Measurements from ENCODE around the gene DLG2.

DNA sequence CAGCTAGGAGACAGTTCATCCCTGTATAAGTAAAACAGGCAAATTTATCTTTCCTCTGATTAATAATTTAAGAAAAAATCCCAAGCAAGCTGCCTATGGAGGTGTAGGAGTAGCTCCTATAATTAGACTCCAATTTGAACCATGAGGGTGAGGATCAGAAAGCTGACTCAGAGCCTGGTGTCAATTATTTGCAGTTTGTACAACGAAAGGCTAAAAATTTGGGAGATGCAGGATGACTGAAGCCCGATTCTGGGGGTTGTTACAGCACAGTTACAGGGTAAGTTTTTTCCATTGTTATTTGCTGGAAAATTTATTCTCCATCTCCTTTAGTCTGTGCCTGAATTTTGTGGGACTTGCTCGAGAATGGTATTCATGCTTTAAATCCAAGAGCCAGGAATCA, 1981.6 kb downstream of the DLG2 start:
- TF ChIP-seq POLR2A (IDR thresholded peaks at IDR 0.05; ENCODE audit: low read depth, low read length) (no peak), EZH2 (IDR thresholded peaks at IDR 0.05; ENCODE audit: borderline replicate concordance, low read depth, low read length, severe bottlenecking) (no peak), MYC (IDR thresholded peaks at IDR 0.05; ENCODE audit: low read depth, low read length) (no peak), POLR2AphosphoS5 (IDR thresholded peaks at IDR 0.05; ENCODE audit: insufficient read depth, low read depth, low read length) (no peak), GATA2 (IDR thresholded peaks at IDR 0.05; ENCODE audit: insufficient read depth, insufficient read length, low read depth, low read length) (no peak), JUN (IDR thresholded peaks at IDR 0.05; ENCODE audit: borderline replicate concordance, insufficient read depth, insufficient read length, low read depth) (no peak)
- TF ChIP-seq, protein P1, sequence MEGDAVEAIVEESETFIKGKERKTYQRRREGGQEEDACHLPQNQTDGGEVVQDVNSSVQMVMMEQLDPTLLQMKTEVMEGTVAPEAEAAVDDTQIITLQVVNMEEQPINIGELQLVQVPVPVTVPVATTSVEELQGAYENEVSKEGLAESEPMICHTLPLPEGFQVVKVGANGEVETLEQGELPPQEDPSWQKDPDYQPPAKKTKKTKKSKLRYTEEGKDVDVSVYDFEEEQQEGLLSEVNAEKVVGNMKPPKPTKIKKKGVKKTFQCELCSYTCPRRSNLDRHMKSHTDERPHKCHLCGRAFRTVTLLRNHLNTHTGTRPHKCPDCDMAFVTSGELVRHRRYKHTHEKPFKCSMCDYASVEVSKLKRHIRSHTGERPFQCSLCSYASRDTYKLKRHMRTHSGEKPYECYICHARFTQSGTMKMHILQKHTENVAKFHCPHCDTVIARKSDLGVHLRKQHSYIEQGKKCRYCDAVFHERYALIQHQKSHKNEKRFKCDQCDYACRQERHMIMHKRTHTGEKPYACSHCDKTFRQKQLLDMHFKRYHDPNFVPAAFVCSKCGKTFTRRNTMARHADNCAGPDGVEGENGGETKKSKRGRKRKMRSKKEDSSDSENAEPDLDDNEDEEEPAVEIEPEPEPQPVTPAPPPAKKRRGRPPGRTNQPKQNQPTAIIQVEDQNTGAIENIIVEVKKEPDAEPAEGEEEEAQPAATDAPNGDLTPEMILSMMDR (IDR thresholded peaks at IDR 0.05; ENCODE audit: extremely low read depth in 1 of 2, insufficient read depth in 1 of 2, low read depth in 1 of 2, low read length in 2 of 2) = no peak
- TF ChIP-seq, protein P2, sequence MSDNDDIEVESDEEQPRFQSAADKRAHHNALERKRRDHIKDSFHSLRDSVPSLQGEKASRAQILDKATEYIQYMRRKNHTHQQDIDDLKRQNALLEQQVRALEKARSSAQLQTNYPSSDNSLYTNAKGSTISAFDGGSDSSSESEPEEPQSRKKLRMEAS (IDR thresholded peaks at IDR 0.05; ENCODE audit: insufficient read depth, insufficient read length) = no peak
